IMR-90 (cell line): ENCODE data around the gene GTF2F2. TPM values are rescaled to one million over a fixed set of nuclear protein-coding genes. Genes with fewer than 3 reads are reported as not detected.

Source experiments
- ATAC-seq: fragments of 200-7000 bp; cut with Tn5 transposase; 2 replicates; pipeline ENCODE4 v1.9.1; 2020; ENCODE audit warnings: low read depth, mild to moderate bottlenecking, moderate library complexity
- BruUV-seq: library from RNA; stranded (reverse); fragments of 400-500 nt; replicated peaks from 2 replicates; lab custom pipeline; 2021; lab: Mats Ljungman, UMichigan
- CTCF ChIA-PET: fragments of 300-600 bp; formaldehyde crosslinking; extraction: SDS; loops from one replicate; lab custom pipeline; 2021; ENCODE audit warnings: antibody characterized with exemption; lab: Yijun Ruan, JAX
- POLR2A ChIA-PET: fragments of 300-600 bp; sonication (Branson Sonifier 250); formaldehyde crosslinking; loops from one replicate; lab custom pipeline; 2022; ENCODE audit warnings: antibody characterized with exemption; ENCODE audit not compliant: unreplicated experiment; lab: Charles Lee
- DNase-seq: peaks from one replicate; pipeline ENCODE4 v3.0.0; 2013
- H2AFZ ChIP-seq: replicated peaks from 2 replicates; pipeline ENCODE3; 2013; ENCODE audit warnings: low read length, mild to moderate bottlenecking; ENCODE audit not compliant: poor library complexity
- H2AK5ac ChIP-seq: 2 replicates; pipeline ENCODE4 v1.6.1; 2013; ENCODE audit warnings: low read depth, low read length, inconsistent platforms
- H2AK9ac ChIP-seq: replicated peaks from 2 replicates; pipeline ENCODE3; 2013; ENCODE audit warnings: mild to moderate bottlenecking, low read depth, low read length, moderate library complexity; ENCODE audit not compliant: poor library complexity
- H2BK120ac ChIP-seq: 2 replicates; pipeline ENCODE4 v1.6.1; 2013; ENCODE audit warnings: low read depth, low read length, inconsistent platforms
- H2BK15ac ChIP-seq: 3 replicates; pipeline ENCODE4 v1.6.1; 2013; ENCODE audit warnings: low read depth, low read length, inconsistent platforms
- H2BK20ac ChIP-seq: 2 replicates; pipeline ENCODE4 v1.6.1; 2013; ENCODE audit warnings: low read depth, mild to moderate bottlenecking, inconsistent platforms, low read length, moderate library complexity
- H2BK5ac ChIP-seq: 2 replicates; pipeline ENCODE4 v1.6.1; 2013; ENCODE audit warnings: mild to moderate bottlenecking, low read depth, low read length, inconsistent platforms; ENCODE audit not compliant: poor library complexity, severe bottlenecking
- H3K14ac ChIP-seq: replicated peaks from 2 replicates; pipeline ENCODE4 v1.6.1; 2013; ENCODE audit warnings: low read depth, low read length, inconsistent platforms
- H3K18ac ChIP-seq: 2 replicates; pipeline ENCODE4 v1.6.1; 2013; ENCODE audit warnings: low read depth, low read length, control low read depth
- H3K23ac ChIP-seq: 2 replicates; pipeline ENCODE4 v1.6.1; 2013; ENCODE audit warnings: low read depth, low read length, inconsistent platforms
- H3K27ac ChIP-seq: 2 replicates; pipeline ENCODE4 v1.5.1; 2013; ENCODE audit warnings: mild to moderate bottlenecking, control low read depth, low read length; ENCODE audit not compliant: insufficient read depth
- H3K27me3 ChIP-seq: 2 replicates; pipeline ENCODE4 v1.6.1; 2013; ENCODE audit warnings: low read length; ENCODE audit not compliant: control insufficient read depth, insufficient read depth
- H3K36me3 ChIP-seq: 2 replicates; pipeline ENCODE4 v1.6.1; 2013; ENCODE audit warnings: low read length, mixed read lengths; ENCODE audit not compliant: control insufficient read depth, insufficient read depth
- H3K4ac ChIP-seq: 2 replicates; pipeline ENCODE4 v1.6.1; 2013; ENCODE audit warnings: low read depth, low read length, inconsistent platforms
- H3K4me1 ChIP-seq: 2 replicates; pipeline ENCODE4 v1.6.1; 2013; ENCODE audit warnings: low read length, mixed read lengths; ENCODE audit not compliant: control insufficient read depth, insufficient read depth
- H3K4me2 ChIP-seq: 2 replicates; pipeline ENCODE4 v1.6.1; 2013; ENCODE audit warnings: low read depth, mild to moderate bottlenecking, control low read depth, low read length, moderate library complexity
- H3K4me3 ChIP-seq: 2 replicates; pipeline ENCODE4 v1.5.1; 2013; ENCODE audit warnings: low read depth, mild to moderate bottlenecking, control low read depth, low read length, moderate library complexity; ENCODE audit not compliant: insufficient read depth
- H3K56ac ChIP-seq: 2 replicates; pipeline ENCODE4 v1.6.1; 2013; ENCODE audit warnings: low read length, inconsistent platforms; ENCODE audit not compliant: insufficient read depth; ENCODE audit errors: extremely low read depth
- H3K79me1 ChIP-seq, 2 experiments: 2 replicates each; pipeline ENCODE4 v1.6.1; 2013; ENCODE audit warnings: low read length in 2 of 2, inconsistent platforms in 1 of 2, low read depth in 1 of 2
- H3K9ac ChIP-seq: 2 replicates; pipeline ENCODE4 v1.6.1; 2013; ENCODE audit warnings: low read depth, low read length, control low read depth
- H3K9me1 ChIP-seq: 2 replicates; pipeline ENCODE4 v1.6.1; 2013; ENCODE audit warnings: low read length, inconsistent platforms; ENCODE audit not compliant: insufficient read depth
- H3K9me3 ChIP-seq: 2 replicates; pipeline ENCODE4 v1.6.1; 2013; ENCODE audit warnings: low read length; ENCODE audit not compliant: control insufficient read depth, insufficient read depth
- H4K20me1 ChIP-seq: 2 replicates; pipeline ENCODE4 v1.6.1; 2013; ENCODE audit warnings: low read length, inconsistent platforms; ENCODE audit not compliant: insufficient read depth
- H4K5ac ChIP-seq: 2 replicates; pipeline ENCODE4 v1.6.1; 2013; ENCODE audit warnings: mild to moderate bottlenecking, low read depth, low read length, control low read depth
- H4K8ac ChIP-seq, 2 experiments: 2 replicates each; pipeline ENCODE4 v1.6.1; 2013; ENCODE audit warnings: low read depth in 2 of 2, low read length in 2 of 2, control low read depth in 1 of 2, inconsistent platforms in 1 of 2
- H4K91ac ChIP-seq: 2 replicates; pipeline ENCODE4 v1.6.1; 2013; ENCODE audit warnings: low read depth, low read length, inconsistent platforms; ENCODE audit not compliant: insufficient read depth
- MAZ ChIP-seq: IDR thresholded peaks from 2 replicates; pipeline ENCODE4 v1.6.1; 2012; ENCODE audit warnings: low read depth, mild to moderate bottlenecking, low read length, improper control_type of control experiment, moderate library complexity, borderline replicate concordance
- NFE2L2 ChIP-seq: fragments of 150-350 bp; IDR thresholded peaks from 2 replicates; pipeline ENCODE4 v1.6.1; 2016; ENCODE audit warnings: low read depth, mild to moderate bottlenecking, low read length
- RFX5 ChIP-seq: IDR thresholded peaks from 2 replicates; pipeline ENCODE4 v1.8.0; 2012; ENCODE audit warnings: low read depth, mild to moderate bottlenecking, low read length, moderate library complexity
- SMC3 ChIP-seq: fragments of 150-350 bp; IDR thresholded peaks from 2 replicates; pipeline ENCODE4 v1.6.1; 2016; ENCODE audit warnings: low read depth, mild to moderate bottlenecking, antibody characterized with exemption, low read length, moderate library complexity
- WGBS, 2 experiments: methylation state at CpG; one replicate each; pipeline versions ENCODE4 v1.1.5 to v1.1.7; 2013; ENCODE audit warnings: missing lambda C conversion rate in 2 of 2; ENCODE audit not compliant: insufficient read length in 1 of 2; ENCODE audit errors: extremely low coverage in 2 of 2; 5-methylcytosine and 5-hydroxymethylcytosine counted together
- dilution Hi-C: fragments of 300-500 bp; cut with HindIII; formaldehyde crosslinking; loops from one replicate; pipeline ENCODE4 v1.14.3; 2018; ENCODE audit warnings: low sequenced_read_pairs; ENCODE audit not compliant: unreplicated experiment
- in situ Hi-C: fragments of 300-500 bp; cut with MboI; formaldehyde crosslinking; loops from 3 replicates; pipeline ENCODE4 v1.14.3; 2019; ENCODE audit warnings: low sequenced_read_pairs, inconsistent platforms, mixed read lengths
- intact Hi-C: fragments of 100-400 bp; cut with micrococcal nuclease; formaldehyde crosslinking; loops from 2 replicates; pipeline ENCODE4 v1.10.0; 2022
- polyA plus RNA-seq, 3 experiments: library from polyadenylated mRNA; depleted of rRNA; stranded (reverse); fragments of >200 nt; gene quantifications; 2 replicates each; pipeline ENCODE4 v1.2.3, GENCODE V29; 2012; ENCODE audit warnings: low replicate concordance in 1 of 3
- total RNA-seq: library from RNA; depleted of rRNA; stranded (reverse); fragments of >200 nt; gene quantifications from 2 replicates; pipeline ENCODE4 v1.2.3, GENCODE V29; 2012
- TF ChIP-seq, protein P1 (sequence below): fragments of 150-350 bp; IDR thresholded peaks from 2 replicates; pipeline ENCODE4 v1.6.1; 2017; ENCODE audit warnings: mild to moderate bottlenecking, antibody characterized with exemption, low read length, low read depth
- TF ChIP-seq, protein P2 (sequence below): conservative IDR thresholded peaks from 2 replicates; pipeline ENCODE4 v1.5.1; 2012; ENCODE audit warnings: mild to moderate bottlenecking, low read depth, low read length, improper control_type of control experiment
- TF ChIP-seq, protein P3 (sequence below): fragments of 150-350 bp; IDR thresholded peaks from 2 replicates; pipeline ENCODE4 v1.6.1; 2016; ENCODE audit warnings: low read depth, mild to moderate bottlenecking, low read length, moderate library complexity, borderline replicate concordance

Gene GTF2F2
- total and polyA plus RNA-seq, 2 of the 4 experiments (the other 2 are of a cell fraction): 16.5 to 21.0 TPM

DNA sequence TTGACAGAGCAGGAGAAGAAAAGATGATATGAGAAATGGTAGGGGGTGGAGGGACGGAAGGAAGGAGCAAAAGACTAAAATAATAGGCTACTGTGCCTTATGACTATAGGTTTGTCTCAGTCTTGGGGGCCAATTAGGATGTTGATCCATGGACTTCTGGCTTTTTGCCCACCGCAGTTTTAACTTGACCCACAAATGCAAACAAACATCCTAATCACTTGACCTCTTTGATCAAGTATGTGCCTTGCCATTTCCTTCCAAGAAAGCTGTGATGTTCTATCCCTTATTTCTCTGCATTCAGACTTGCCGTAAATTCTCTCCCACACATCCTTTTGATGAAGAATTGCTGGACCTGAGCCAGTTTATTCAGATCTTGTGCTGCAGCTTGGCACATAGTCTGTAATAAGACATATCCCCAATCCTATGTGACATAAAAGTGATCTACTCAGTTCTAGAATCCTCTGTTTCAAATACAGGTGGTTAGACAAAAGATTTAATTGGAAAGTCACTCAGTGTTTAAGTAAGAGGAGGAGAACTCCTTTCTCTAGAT is 157.9 kb downstream of the GTF2F2 start:
- no peak overlapping the region for H2BK20ac ChIP-seq
- dilution Hi-C loops (no loop called here), intact Hi-C loops (no loop called here), in situ Hi-C loops (no loop called here)
- H3K9me3 ChIP-seq: peaks cover 6% of the 10 kb centered on the region; the same call in 1 of the 2 replicates
- no peaks in the 10 kb centered on the region for H4K20me1 ChIP-seq
- H3K9ac ChIP-seq: no peak overlapping the region
- no peaks in the 10 kb centered on the region for H3K27me3 ChIP-seq
- TF ChIP-seq, protein P1, sequence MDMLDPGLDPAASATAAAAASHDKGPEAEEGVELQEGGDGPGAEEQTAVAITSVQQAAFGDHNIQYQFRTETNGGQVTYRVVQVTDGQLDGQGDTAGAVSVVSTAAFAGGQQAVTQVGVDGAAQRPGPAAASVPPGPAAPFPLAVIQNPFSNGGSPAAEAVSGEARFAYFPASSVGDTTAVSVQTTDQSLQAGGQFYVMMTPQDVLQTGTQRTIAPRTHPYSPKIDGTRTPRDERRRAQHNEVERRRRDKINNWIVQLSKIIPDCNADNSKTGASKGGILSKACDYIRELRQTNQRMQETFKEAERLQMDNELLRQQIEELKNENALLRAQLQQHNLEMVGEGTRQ: no peak
- no peak for TF ChIP-seq SMC3
- TF ChIP-seq, protein P2, sequence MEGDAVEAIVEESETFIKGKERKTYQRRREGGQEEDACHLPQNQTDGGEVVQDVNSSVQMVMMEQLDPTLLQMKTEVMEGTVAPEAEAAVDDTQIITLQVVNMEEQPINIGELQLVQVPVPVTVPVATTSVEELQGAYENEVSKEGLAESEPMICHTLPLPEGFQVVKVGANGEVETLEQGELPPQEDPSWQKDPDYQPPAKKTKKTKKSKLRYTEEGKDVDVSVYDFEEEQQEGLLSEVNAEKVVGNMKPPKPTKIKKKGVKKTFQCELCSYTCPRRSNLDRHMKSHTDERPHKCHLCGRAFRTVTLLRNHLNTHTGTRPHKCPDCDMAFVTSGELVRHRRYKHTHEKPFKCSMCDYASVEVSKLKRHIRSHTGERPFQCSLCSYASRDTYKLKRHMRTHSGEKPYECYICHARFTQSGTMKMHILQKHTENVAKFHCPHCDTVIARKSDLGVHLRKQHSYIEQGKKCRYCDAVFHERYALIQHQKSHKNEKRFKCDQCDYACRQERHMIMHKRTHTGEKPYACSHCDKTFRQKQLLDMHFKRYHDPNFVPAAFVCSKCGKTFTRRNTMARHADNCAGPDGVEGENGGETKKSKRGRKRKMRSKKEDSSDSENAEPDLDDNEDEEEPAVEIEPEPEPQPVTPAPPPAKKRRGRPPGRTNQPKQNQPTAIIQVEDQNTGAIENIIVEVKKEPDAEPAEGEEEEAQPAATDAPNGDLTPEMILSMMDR: no peak
- no peak for TF ChIP-seq RFX5
- no peak for TF ChIP-seq NFE2L2
- TF ChIP-seq, protein P3, sequence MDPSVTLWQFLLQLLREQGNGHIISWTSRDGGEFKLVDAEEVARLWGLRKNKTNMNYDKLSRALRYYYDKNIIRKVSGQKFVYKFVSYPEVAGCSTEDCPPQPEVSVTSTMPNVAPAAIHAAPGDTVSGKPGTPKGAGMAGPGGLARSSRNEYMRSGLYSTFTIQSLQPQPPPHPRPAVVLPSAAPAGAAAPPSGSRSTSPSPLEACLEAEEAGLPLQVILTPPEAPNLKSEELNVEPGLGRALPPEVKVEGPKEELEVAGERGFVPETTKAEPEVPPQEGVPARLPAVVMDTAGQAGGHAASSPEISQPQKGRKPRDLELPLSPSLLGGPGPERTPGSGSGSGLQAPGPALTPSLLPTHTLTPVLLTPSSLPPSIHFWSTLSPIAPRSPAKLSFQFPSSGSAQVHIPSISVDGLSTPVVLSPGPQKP: no peak
- TF ChIP-seq MAZ: no peak
- H3K27ac ChIP-seq: no peak overlapping the region
- H2AK5ac ChIP-seq: no peak overlapping the region
- no peak overlapping the region for H3K56ac ChIP-seq
- CTCF ChIA-PET: no interaction called here
- no peak overlapping the region for H2BK120ac ChIP-seq
- H4K8ac ChIP-seq: no peak overlapping the region
- H3K4me1 ChIP-seq: no peaks in the 10 kb centered on the region
- peaks cover 5% of the 10 kb centered on the region for H3K36me3 ChIP-seq
- no peaks in the 10 kb centered on the region for H3K9me1 ChIP-seq
- H4K91ac ChIP-seq: no peak overlapping the region
- WGBS, 2 experiments: no CpG with 5 or more reads among the region's 3 CpGs
- H2AK9ac ChIP-seq: no peak overlapping the region
- POLR2A ChIA-PET: no interaction called here
- no peak overlapping the region for H3K18ac ChIP-seq
- H4K5ac ChIP-seq: no peak overlapping the region
- no peak overlapping the region for H3K4me3 ChIP-seq
- no peak overlapping the region for H3K4ac ChIP-seq
- no peak overlapping the region for H3K14ac ChIP-seq
- no TSS peak for BruUV-seq
- H3K23ac ChIP-seq: no peak overlapping the region
- DNase-seq (no peak), ATAC-seq (no peak)
- no peak overlapping the region for H3K4me2 ChIP-seq
- no peak overlapping the region for H2AFZ ChIP-seq
- no peak overlapping the region for H2BK15ac ChIP-seq
- H2BK5ac ChIP-seq: no peak overlapping the region
- peaks cover 11% of the 10 kb centered on the region in 2 experiments for H3K79me1 ChIP-seq
